Stimulated activated CD8-positive, alpha-beta memory T cell treated with anti-CD3 and anti-CD28 coated beads, Interleukin-15, amount 100 ng/mL, for 48 hours (primary cell): Measurements from ENCODE around the gene SFXN3.
A peak's percentile ranks its signal among the peaks of the same experiment; 100 is the strongest.

Source experiments
- DNase-seq, 2 donors: peaks; one replicate each; pipeline ENCODE4 v3.0.0-alpha.2; 2020; ENCODE audit warnings: low read depth in 2 of 2

SFXN3 gene

GRCh38 chr10:101000127-101000914, 30.7 kb upstream of the SFXN3 start:
- no peak for DNase-seq

DNA sequence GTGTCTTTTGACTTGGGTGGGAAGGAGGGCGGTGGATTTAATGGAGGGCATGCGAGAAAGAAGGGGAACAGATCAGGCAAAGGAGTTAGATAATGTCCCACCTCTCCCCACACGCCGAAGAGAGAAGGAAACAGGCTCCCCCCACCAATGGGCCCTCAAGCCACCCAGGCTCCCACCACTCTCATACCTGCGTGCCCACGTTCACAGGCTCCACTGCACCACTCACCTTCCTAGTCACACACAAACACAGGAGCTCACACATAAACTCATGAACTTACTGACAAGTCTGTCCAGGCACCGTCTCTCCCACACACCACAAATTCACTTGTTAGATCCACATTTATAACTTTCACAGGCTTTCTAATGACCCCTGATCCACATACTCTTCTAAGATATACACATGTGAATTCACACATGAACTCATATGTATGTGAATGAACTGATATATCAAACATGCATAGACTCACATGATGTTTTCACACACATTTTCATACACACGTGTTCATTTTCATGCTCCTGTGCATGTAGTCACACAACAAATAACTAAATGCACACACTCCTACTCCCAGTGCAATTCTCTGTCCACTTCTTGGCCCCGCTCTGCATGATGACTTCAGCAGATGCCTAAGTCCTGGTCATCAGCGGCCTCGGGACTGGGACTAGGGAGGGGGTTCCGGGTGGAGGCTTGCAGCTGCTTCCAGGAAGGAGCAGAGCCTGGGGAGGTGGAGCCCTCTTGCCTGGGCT, 29.9 kb upstream of the SFXN3 start:
- DNase-seq: no peak

GRCh38 chr10:101001659-101002035, 29.4 kb upstream of the SFXN3 start:
- DNase-seq: no peak

DNA sequence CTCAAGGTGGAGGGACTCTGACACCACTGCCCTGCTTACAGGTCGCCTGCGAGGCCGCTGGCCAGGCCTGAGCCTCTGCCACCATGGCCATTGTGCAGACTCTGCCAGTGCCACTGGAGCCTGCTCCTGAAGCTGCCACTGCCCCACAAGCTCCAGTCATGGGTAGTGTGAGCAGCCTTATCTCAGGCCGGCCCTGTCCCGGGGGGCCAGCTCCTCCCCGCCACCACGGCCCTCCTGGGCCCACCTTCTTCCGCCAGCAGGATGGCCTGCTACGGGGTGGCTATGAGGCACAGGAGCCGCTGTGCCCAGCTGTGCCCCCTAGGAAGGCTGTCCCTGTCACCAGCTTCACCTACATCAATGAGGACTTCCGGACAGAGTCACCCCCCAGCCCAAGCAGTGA, 28.6 kb upstream of the SFXN3 start:
- no peak for DNase-seq

GRCh38 chr10:101003639-101004206, 27.3 kb upstream of the SFXN3 start:
- no peak for DNase-seq

- no peak for DNase-seq
Measured at GRCh38 chr10:101005361-101005760, 25.7 kb upstream of the SFXN3 start.

- DNase-seq: no peak
Measured at GRCh38 chr10:101005869-101006567, 25.0 kb upstream of the SFXN3 start.

GRCh38 chr10:101006593-101007098, 24.4 kb upstream of the SFXN3 start:
- DNase-seq: no peak

DNA sequence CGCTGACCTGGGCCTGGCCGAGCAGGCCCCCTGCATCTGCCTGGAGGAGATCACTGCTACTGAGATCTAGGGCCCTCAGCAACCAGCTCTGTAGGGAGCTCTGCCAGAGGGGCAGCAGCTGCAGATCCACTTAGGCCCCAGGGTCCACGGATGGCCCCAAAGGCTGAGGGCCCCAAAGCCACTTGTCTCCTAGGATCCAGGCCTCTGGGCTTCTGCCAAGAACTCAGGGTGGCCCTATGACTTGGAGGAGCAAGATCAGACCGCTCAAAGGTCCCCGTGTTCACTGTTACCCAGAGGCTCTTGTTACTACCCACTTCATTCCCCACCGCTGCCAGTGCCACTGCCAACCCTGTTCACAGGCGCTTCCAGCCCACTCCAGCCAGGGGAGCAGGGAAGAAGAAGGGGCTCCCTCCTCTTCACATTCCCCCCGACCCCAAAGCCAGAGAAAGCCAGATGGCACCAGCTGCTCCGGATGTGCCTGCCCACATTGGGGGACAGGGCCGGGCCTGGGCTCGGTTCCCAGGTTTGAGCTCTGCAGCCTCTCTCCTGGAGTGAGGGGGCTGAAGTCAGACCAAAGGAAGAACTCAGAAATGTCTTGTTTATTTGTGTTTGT, 23.8 kb upstream of the SFXN3 start:
- no peak for DNase-seq

DNA sequence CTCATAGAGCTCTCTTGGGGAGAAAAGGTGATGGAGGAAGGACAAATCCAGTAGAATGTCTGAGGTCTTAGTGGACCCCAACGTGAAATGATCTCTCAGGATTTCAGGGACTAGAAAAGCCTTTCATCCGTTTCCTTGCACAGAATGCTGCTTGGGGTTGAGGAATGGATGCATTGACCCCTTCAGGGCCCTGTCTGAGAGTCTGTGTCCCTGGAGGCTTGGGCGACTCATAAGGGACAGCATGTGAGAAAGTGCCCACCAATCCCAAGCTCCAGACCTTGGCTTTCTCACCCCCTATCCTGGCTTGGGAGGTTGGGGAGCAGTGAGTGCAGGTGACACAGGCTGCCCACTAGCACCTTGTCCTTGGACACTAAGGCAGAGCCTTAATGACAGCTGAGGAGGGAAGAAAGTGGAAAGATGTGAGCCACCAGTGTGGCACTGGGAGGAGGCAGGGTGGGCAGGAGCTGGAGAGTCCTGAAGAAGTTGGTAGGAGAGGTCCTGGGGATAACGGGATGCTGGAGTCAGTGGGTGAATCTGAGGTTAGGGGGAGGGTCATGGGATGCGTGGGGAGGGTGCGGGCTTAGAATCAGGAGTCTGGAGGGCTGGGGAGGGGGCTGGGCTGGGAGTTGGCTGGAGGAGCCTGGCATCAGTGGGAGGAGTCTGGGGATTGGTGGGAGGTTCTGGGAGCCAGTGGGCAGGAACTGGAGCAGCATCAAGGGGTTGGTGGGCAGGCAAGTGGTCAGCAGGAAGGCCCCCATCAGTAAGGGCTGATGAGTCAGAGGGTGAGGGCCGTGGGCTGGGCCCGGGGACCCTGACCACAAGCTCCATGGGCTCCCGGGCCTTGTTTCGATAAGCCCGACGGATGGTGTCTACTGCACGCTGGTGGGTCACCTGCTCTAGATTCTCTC, 22.9 kb upstream of the SFXN3 start:
- DNase-seq: no peak

GRCh38 chr10:101008823-101009423, 22.1 kb upstream of the SFXN3 start:
- DNase-seq: no peak

- DNase-seq: no peak
Measured at GRCh38 chr10:101010329-101010728, 20.7 kb upstream of the SFXN3 start.

- DNase-seq: no peak
Measured at GRCh38 chr10:101011517-101012423, 19.3 kb upstream of the SFXN3 start.

- DNase-seq: peak; percentile 63 to 65
Measured at GRCh38 chr10:101012525-101013364, 18.3 kb upstream of the SFXN3 start.

- DNase-seq: no peak
Measured at GRCh38 chr10:101013365-101013825, 17.6 kb upstream of the SFXN3 start.

DNA sequence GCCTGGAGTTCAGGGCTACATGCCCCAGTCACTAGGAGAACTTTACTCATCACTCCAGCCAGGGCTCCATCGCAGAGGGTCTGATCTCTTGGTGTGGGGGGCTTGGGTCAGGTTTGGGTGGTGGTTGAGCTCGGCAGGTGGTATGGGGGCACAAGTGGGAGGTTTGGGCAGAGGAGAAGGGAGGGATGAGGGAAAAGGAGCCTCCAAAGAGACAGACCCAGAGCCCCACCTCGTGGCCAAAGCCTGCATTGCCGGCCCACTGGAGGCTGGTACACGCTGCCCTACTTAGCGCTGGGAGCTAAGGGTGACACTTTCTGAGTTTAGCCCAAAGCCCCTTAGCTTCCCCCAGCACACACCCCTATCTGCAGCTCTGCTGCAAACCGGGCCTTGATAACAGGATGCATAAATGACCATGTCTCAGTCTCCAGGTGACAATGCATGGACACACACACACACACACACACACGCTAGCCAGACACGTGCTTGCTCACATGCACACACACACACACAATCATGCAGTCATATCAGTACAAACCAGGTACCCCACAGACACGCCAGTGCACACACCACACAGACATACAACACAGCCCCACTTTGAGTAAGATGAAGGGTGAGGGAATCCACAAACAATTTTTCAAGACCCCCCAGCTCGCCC, 16.7 kb upstream of the SFXN3 start:
- DNase-seq: no peak

DNA sequence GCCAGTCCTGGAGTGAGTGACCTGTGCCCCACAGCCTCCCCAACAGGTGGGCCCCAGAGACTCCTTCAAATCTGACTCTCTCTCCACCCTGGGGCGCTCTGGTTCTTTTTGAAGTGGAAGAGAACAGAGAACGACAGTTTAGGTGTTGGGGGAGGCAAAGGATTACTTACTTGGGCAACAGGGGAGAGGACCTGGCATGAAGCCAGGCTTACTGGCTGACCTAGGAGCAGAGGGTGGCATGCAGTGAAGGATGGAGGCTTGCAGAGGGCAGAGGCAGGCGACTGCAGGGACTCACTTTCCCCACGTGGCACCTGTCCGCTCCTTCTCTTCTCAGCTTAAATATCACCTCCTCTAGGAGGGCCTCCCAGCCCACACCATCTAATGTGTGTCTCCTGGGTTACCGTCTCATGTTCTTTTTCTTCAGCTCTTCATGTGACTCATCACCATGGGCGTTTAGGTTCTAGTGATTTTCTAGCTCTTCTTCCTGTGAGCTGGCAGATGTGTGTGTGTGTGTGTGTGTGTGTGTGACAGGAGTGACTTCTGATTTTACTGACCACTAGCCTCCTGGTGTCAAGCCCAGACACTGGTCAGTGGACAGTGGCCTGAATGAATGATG, 16.0 kb upstream of the SFXN3 start:
- no peak for DNase-seq
